ENCODE data around the gene SPRY1. TPM values are rescaled to one million over a fixed set of nuclear protein-coding genes. Genes with fewer than 3 reads are reported as not detected.

The SPRY1 gene
- total RNA-seq, 1 experiment from 2014 or later = 38.5 TPM

GRCh38 chr4:123350191-123350544 lies 46.4 kb upstream of the SPRY1 start:
- H3K4me3 Mint-ChIP-seq (ENCODE audit: low read depth, unreplicated experiment) = no peak overlapping the region
- CTCF ChIA-PET = interaction anchor here (0.8 to 1.1 kb wide), 2 partner anchors 51 to 301 kb away, joined by 3 read pairs; no protein-coding TSS in a partner anchor
- intact Hi-C loops (cut with micrococcal nuclease; ENCODE audit: unreplicated experiment) = loop anchor here (2.0 kb wide), 2 partner anchors 311 to 763 kb away; no protein-coding TSS in a partner anchor
- no peaks in the 10 kb centered on the region for H3K36me3 Mint-ChIP-seq (ENCODE audit: insufficient read depth, unreplicated experiment)
- DNase-seq = peak; percentile 19
- TF ChIP-seq CTCF (IDR thresholded peaks at IDR 0.05; ENCODE audit: unreplicated experiment) = no peak
- no peaks in the 10 kb centered on the region for H3K27me3 Mint-ChIP-seq (ENCODE audit: unreplicated experiment)
- H3K9me3 Mint-ChIP-seq (ENCODE audit: low read depth, unreplicated experiment) = no peaks in the 10 kb centered on the region
- peaks cover 8% of the 10 kb centered on the region for H3K4me1 Mint-ChIP-seq (ENCODE audit: low read depth, unreplicated experiment)
- no peak overlapping the region for H3K27ac Mint-ChIP-seq (ENCODE audit: unreplicated experiment)
- no TSS peak for BruUV-seq (replicated peaks)

- no peak for DNase-seq
- CTCF ChIA-PET = interaction anchor here (0.9 kb wide), 1 partner anchor 17 kb away, joined by 4 read pairs; no protein-coding TSS in a partner anchor
- Mint-ChIP-seq H3K36me3 (ENCODE audit: insufficient read depth, unreplicated experiment) (no peaks in the 10 kb centered on the region), H3K4me3 (ENCODE audit: low read depth, unreplicated experiment) (no peak overlapping the region), H3K4me1 (ENCODE audit: low read depth, unreplicated experiment) (peaks cover 8% of the 10 kb centered on the region), H3K27ac (ENCODE audit: unreplicated experiment) (no peak overlapping the region), H3K9me3 (ENCODE audit: low read depth, unreplicated experiment) (no peaks in the 10 kb centered on the region), H3K27me3 (ENCODE audit: unreplicated experiment) (no peaks in the 10 kb centered on the region)
- BruUV-seq (replicated peaks) = no TSS peak
- no peak for TF ChIP-seq CTCF (IDR thresholded peaks at IDR 0.05; ENCODE audit: unreplicated experiment)
- intact Hi-C loops (cut with micrococcal nuclease; ENCODE audit: unreplicated experiment) = loop anchor here (2.0 kb wide), 2 partner anchors 310 to 762 kb away; no protein-coding TSS in a partner anchor
Measured at GRCh38 chr4:123350726-123351125, 45.9 kb upstream of the SPRY1 start.

GRCh38 chr4:123351713-123352112 lies 44.9 kb upstream of the SPRY1 start:
- BruUV-seq (replicated peaks) = no TSS peak
- no peaks in the 10 kb centered on the region for H3K36me3 Mint-ChIP-seq (ENCODE audit: insufficient read depth, unreplicated experiment)
- no peak for TF ChIP-seq CTCF (IDR thresholded peaks at IDR 0.05; ENCODE audit: unreplicated experiment)
- H3K27ac Mint-ChIP-seq (ENCODE audit: unreplicated experiment) = no peak overlapping the region
- peak overlapping the region; percentile 60 for H3K4me3 Mint-ChIP-seq (ENCODE audit: low read depth, unreplicated experiment)
- no peaks in the 10 kb centered on the region for H3K27me3 Mint-ChIP-seq (ENCODE audit: unreplicated experiment)
- H3K9me3 Mint-ChIP-seq (ENCODE audit: low read depth, unreplicated experiment) = no peaks in the 10 kb centered on the region
- CTCF ChIA-PET = interaction anchor here (0.6 to 0.9 kb wide), 4 partner anchors 11 to 397 kb away, joined by 3 to 5 read pairs (median 4); no protein-coding TSS in a partner anchor
- peak; percentile 4 for DNase-seq
- intact Hi-C loops (cut with micrococcal nuclease; ENCODE audit: unreplicated experiment) = loop anchor here (2.0 kb wide), 2 partner anchors 309 to 761 kb away; no protein-coding TSS in a partner anchor
- H3K4me1 Mint-ChIP-seq (ENCODE audit: low read depth, unreplicated experiment) = peaks cover 8% of the 10 kb centered on the region

GRCh38 chr4:123352240-123352945 lies 44.2 kb upstream of the SPRY1 start:
- intact Hi-C loops (cut with micrococcal nuclease; ENCODE audit: unreplicated experiment) = no loop called here
- CTCF ChIA-PET = interaction anchor here (0.6 to 0.7 kb wide), 2 partner anchors 15 to 396 kb away, joined by 3 to 5 read pairs; no protein-coding TSS in a partner anchor
- no peak for DNase-seq
- H3K9me3 Mint-ChIP-seq (ENCODE audit: low read depth, unreplicated experiment) = no peaks in the 10 kb centered on the region
- H3K36me3 Mint-ChIP-seq (ENCODE audit: insufficient read depth, unreplicated experiment) = no peaks in the 10 kb centered on the region
- TF ChIP-seq CTCF (IDR thresholded peaks at IDR 0.05; ENCODE audit: unreplicated experiment) = no peak
- H3K4me1 Mint-ChIP-seq (ENCODE audit: low read depth, unreplicated experiment) = peaks cover 8% of the 10 kb centered on the region
- H3K27ac Mint-ChIP-seq (ENCODE audit: unreplicated experiment) = no peak overlapping the region
- H3K4me3 Mint-ChIP-seq (ENCODE audit: low read depth, unreplicated experiment) = peak overlapping the region; percentile 60
- BruUV-seq (replicated peaks) = no TSS peak
- no peaks in the 10 kb centered on the region for H3K27me3 Mint-ChIP-seq (ENCODE audit: unreplicated experiment)

Data from Calu3 (cell line).